ENCODE data around the gene LCE2D.

Gene LCE2D

DNA sequence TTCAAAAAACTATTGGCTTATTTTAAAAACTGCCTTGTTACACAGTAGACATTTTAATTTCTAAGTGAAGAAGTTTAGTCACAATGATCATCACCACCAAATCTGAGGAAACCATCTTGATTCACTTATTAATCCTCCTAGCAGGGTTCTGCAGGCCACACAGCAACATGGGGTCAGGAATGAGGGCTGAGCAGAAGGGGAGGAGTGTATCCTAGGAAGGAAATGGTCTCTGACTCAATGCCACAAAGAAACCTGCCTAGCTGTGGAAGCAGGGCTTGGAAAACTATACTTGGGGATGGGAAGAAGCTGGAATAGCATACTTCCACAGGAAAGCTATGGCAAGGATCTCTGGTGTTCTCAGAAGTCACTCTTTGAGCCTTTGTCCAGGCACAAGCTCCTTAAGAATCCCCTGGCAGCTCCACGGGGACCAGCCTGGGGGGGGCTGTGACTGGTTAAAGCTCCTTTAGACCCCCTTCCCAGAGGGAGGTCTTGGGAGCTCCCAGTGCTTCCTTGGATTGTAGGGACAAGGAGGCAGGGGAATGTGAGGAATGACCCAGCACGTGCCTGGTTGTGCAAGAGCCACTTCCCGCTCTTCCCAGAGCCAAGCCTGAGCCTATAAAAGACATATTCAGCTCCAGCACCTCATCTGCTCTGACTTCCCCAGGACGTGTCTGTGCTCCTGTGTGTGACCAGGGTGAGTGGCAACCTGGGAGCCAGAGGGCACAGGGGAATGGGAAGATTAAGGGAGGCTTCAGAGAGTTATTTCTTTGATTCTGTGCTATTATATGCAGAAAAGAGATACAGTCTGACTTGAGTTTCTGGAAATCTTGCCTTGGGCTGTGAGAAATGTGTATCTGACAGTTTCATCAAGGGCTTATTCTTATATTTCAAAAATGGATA, 34.8 kb downstream of the LCE2D start, which contains the start of gene LCE2A:
Gene LCE2A (plus strand): TSS at position 645 of the 900 bp plus-strand sequence. CDS start 557 bp downstream, outside the sequence.
- DNase-seq (ENCODE audit: low read depth in 2 of 2) = no peak

DNA sequence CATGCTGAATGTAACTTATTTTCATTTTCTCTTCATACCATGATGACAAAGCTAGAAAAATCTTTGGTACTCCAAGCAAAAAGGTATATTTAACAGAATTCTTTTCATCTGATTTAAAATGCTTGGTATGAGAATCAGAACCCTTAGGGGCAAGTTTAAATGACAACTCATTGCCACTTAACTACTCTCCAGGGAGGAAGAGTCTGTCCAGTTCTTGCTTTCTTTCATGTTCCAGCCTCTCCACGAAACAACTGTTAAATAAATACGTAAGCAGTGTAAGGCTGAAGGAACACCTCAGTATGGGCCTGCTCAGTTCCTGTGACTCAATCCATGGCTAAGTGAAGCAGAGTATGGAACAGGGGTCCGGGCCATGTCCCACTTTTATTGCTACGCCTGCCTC, 36.6 kb downstream of the LCE2D start:
- no peak for DNase-seq (ENCODE audit: low read depth in 2 of 2)

DNA sequence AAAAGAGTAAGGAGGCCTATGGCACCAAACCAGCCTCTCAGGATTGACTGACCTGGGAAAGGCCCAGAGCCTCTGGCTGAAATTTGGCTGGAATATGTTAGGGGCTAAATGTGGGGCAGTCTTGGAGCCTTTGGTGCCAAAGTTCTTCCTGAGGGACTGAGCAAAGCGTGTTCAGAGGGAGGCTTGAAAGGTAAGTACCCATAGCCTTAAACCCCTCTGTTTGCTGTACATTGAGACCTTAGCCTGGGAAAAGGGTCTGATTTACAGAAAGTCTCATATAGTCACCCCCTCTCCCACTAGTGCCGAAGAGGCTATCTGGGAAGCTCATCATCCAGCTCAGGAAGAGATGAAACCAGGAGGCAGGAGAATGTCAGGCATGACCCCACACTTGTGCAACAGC, 44.7 kb downstream of the LCE2D start, which contains the start of gene LCE4A:
Gene LCE4A (plus strand): TSS at position 301 of the 400 bp plus-strand sequence. CDS start 916 bp downstream, outside the sequence.
- DNase-seq (ENCODE audit: low read depth in 2 of 2) = no peak

All from stimulated activated CD4-positive, alpha-beta T cell treated with anti-CD3 and anti-CD28 coated beads, Interleukin-1b, Interleukin-23, amount 100 ng/mL, for 4 hours (primary cell).